GM18519 (cell line): Measurements from ENCODE around the gene PSMG1.

Experiments used
- ATAC-seq: cut with Tn5 transposase; IDR thresholded peaks from one replicate; pipeline ENCODE4 v1.9.1; 2021; ENCODE audit warnings: mild to moderate bottlenecking, moderate library complexity; ENCODE audit not compliant: unreplicated experiment, low FRiP score

Gene PSMG1

GRCh38 chr21:39189857-39190604 lies 6.8 kb upstream of the PSMG1 start:
- no peak for ATAC-seq

GRCh38 chr21:39188521-39189139 lies 5.4 kb upstream of the PSMG1 start:
- no peak for ATAC-seq

- no peak for ATAC-seq
These were observed 3.9 kb upstream of the PSMG1 start for GRCh38 chr21:39187141-39187540.

GRCh38 chr21:39186676-39187075 lies 3.4 kb upstream of the PSMG1 start:
- no peak for ATAC-seq

GRCh38 chr21:39185157-39185556 lies 1.9 kb upstream of the PSMG1 start:
- no peak for ATAC-seq

- ATAC-seq: no peak
These were observed 1.1 kb upstream of the PSMG1 start for GRCh38 chr21:39184050-39184980.

- ATAC-seq: no peak
These were observed 573 bp downstream of the PSMG1 start for GRCh38 chr21:39182484-39183271.

- ATAC-seq: no peak
These were observed 1.2 kb downstream of the PSMG1 start for GRCh38 chr21:39182016-39182415.

- ATAC-seq: no peak
These were observed 1.9 kb downstream of the PSMG1 start for GRCh38 chr21:39181205-39181818.

- ATAC-seq: no peak
These were observed 2.7 kb downstream of the PSMG1 start for GRCh38 chr21:39180429-39181019.

GRCh38 chr21:39178421-39178820 lies 4.8 kb downstream of the PSMG1 start:
- ATAC-seq: no peak

- ATAC-seq: no peak
These were observed 7.0 kb downstream of the PSMG1 start for GRCh38 chr21:39176271-39176709.

GRCh38 chr21:39175665-39176064 lies 7.6 kb downstream of the PSMG1 start:
- no peak for ATAC-seq

- no peak for ATAC-seq
These were observed 8.1 kb downstream of the PSMG1 start for GRCh38 chr21:39175154-39175553.

GRCh38 chr21:39173716-39174680 lies 9.3 kb downstream of the PSMG1 start:
- ATAC-seq: no peak

GRCh38 chr21:39169906-39170305 lies 13.3 kb downstream of the PSMG1 start:
- no peak for ATAC-seq

GRCh38 chr21:39168800-39169199 lies 14.5 kb downstream of the PSMG1 start:
- ATAC-seq: no peak

GRCh38 chr21:39164523-39164922 lies 18.7 kb downstream of the PSMG1 start:
- ATAC-seq: no peak
